Stimulated activated naive B cell treated with anti-CD40 and anti-IgM and Interleukin-4, amounts not matched to agents 10 μg/mL and 1 μg/mL and 100 μg/mL, for 72 hours (primary cell): ENCODE results near the gene SLC7A5.
A peak's percentile ranks its signal among the peaks of the same experiment; 100 is the strongest.
"Not testable (repeated sequence)": the region's sequence is repeated elsewhere in the genome, so short reads cannot be mapped to it uniquely, and the experiment has no call there.

ENCODE experiments used
- ATAC-seq, 2 donors: fragments of 150-1000 bp; cut with Tn5 transposase; replicated peaks; 2 replicates each; pipeline ENCODE4 v1.10.0; 2021; ENCODE audit warnings: moderate library complexity in 1 of 2
- DNase-seq: peaks from one replicate; pipeline ENCODE4 v3.0.0; 2021
- H3K27ac Mint-ChIP-seq: one replicate; pipeline ENCODE4 v1.8.0; 2022; ENCODE audit warnings: mild to moderate bottlenecking, mixed read lengths
- H3K27me3 Mint-ChIP-seq, 2 donors: one replicate each; pipeline ENCODE4 v1.8.0; 2022; ENCODE audit warnings: mixed read lengths in 2 of 2
- H3K36me3 Mint-ChIP-seq, 2 donors: one replicate each; pipeline ENCODE4 v1.8.0; 2022; ENCODE audit warnings: mixed read lengths in 2 of 2, mild to moderate bottlenecking in 1 of 2
- H3K4me1 Mint-ChIP-seq, 2 donors: one replicate each; pipeline ENCODE4 v1.8.0; 2022; ENCODE audit warnings: mixed read lengths in 2 of 2, mild to moderate bottlenecking in 1 of 2
- H3K4me3 Mint-ChIP-seq, 2 donors: one replicate each; pipeline ENCODE4 v1.8.0; 2022; ENCODE audit warnings: mild to moderate bottlenecking in 2 of 2, mixed read lengths in 2 of 2, moderate library complexity in 1 of 2
- H3K9me3 Mint-ChIP-seq, 2 donors: one replicate each; pipeline ENCODE4 v1.8.0; 2022; ENCODE audit warnings: mixed read lengths in 2 of 2, mild to moderate bottlenecking in 1 of 2

Gene SLC7A5

DNA sequence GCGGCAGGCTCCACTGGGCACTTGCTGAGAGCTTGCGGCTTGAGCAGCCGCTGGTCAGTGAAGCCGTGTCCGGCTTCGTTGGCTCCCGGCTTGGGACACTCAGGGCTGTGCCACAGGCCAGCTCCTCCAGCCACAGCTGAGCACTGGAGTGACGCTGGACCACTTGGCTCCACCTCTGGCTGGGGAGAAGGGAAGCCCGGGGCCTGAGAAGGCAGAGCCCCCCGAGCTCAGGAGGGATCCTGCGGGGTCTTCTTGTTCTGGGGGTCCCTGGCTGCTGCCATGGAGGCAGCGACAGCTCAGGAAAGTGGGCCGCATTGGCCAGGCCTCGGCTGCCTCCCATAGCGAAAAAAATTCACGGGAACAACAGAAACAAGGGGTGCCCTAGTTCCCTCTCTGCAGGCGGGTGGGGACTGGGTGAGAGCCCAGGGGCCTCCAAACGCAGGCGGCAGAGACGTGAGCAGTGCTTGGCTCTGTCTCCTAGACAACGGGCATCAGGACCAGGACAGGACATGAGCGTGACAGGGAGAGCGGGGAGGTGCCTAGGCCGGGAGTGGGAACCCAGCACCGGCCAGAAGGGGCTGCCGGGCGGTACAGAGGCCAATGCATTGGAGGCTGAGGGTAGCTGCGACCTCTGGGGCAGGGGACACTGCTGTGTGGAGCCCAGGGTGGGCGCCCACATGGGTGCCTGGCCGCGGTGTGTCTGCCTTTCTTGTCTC is 37.7 kb downstream of the SLC7A5 start:
- Mint-ChIP-seq H3K4me3 (no peak overlapping the region), H3K9me3 (no peaks in the 10 kb centered on the region), H3K36me3 (peaks cover 45 to 52% of the 10 kb centered on the region in 2 donors), H3K4me1 (peaks cover 32 to 60% of the 10 kb centered on the region in 2 donors), H3K27ac (no peak overlapping the region), H3K27me3 (no peaks in the 10 kb centered on the region)
- ATAC-seq (no peak), DNase-seq (no peak)

DNA sequence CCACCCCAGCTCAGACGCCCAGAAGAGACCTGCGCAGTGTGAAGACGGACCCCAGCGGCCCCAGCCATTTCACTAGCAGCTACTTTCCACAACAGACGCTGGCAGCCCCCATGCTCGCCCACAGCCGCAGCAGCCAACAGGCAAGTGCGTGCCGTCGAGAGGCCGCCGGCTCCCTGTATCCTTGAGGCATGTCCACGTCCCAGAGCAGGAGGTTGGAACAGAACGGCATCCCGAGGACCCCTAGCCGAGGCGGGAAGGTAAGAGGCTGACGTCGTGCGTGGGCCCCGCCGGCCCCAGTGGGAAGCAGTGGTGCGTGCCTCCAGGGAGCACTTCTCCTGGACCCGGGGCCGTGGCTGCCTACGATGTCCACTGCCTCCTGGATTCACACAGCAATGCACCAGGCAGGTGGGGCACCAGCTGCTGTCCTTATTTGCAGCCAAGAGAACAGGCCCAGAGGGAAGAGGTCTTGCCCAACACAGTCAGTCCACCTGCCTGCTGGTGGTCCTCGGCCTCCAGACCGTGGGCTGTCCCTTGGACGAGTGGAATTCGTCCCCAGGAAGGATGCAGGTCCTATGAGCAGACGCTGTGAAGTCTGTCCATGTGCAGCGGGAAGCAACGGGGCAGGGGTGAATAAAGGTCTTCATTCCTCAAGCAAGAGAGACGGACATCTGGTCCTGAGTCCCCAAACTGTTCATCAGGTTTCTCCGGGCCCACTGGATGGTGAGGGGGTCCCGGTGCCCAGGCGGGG is 38.5 kb downstream of the SLC7A5 start:
- ATAC-seq: no peak
- no peak for DNase-seq
- Mint-ChIP-seq H3K27ac (peak overlapping the region; percentile 56), H3K4me1 (peaks cover 32 to 60% of the 10 kb centered on the region in 2 donors), H3K36me3 (peaks cover 38 to 45% of the 10 kb centered on the region in 2 donors), H3K4me3 (no peak overlapping the region), H3K27me3 (no peaks in the 10 kb centered on the region), H3K9me3 (no peaks in the 10 kb centered on the region)

DNA sequence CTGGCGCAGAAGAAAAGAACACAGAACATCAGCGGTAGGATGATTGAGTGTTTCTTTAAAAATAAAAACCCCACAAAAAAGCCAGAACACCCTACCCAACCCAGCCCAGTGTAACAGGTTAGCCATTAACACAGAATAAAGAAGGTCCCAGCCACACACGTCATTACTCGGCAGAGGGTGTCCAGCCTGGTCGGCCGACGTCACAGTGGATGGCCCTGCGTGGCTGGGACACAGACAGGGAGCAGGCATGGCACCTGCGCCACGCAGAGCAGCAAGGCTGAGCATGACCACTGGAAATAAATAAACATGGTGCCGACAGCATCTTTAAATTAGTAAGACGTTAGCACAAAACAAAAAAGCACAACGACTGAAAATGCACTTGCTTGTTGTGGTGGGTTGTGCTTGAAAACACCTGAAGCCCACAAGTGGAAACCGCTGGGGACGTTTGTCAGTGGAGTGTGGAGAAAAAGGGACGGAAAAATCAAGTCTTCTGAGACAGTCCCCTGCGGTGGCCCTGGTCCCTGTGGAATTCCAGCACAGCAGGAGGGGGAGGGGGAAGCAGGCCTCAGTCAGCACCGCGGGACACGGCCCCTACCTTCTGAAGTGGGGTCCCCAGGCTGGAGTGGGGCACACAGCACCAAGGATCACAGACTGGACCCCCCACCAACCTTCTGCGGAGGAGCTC is 39.2 kb downstream of the SLC7A5 start:
- ATAC-seq (peak; percentile 54 to 55), DNase-seq (peak; percentile 35)
- Mint-ChIP-seq H3K27ac (peak overlapping the region; percentile 56), H3K4me1 (peaks cover 32 to 60% of the 10 kb centered on the region in 2 donors), H3K36me3 (peaks cover 35 to 45% of the 10 kb centered on the region in 2 donors), H3K27me3 (peaks cover 0 to 4% of the 10 kb centered on the region in 2 donors), H3K4me3 (peak overlapping the region; percentile 30 to 53), H3K9me3 (no peaks in the 10 kb centered on the region)

DNA sequence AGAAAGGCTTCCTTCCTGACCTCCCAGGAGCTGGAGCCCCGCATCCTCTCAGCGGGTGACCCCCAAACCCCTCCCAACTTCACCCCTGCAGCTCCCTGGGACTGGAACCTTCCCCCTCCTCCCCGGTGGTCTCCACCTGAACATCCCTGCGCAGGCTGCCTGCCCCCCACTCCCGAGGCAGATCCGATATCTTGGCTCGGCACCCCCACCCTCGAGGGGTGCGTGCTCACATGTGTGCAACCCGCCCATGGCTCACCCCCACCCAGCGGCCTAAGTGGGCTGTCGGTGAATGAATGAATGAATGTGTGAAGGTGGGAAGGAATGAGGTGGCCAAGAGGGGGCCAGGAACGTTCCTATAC is 39.7 kb downstream of the SLC7A5 start:
- Mint-ChIP-seq H3K36me3 (peaks cover 32 to 44% of the 10 kb centered on the region in 2 donors), H3K9me3 (no peaks in the 10 kb centered on the region), H3K4me3 (peak overlapping the region; percentile 30 to 53), H3K27ac (peak overlapping the region; percentile 42), H3K4me1 (peaks cover 32 to 60% of the 10 kb centered on the region in 2 donors), H3K27me3 (peaks cover 3 to 8% of the 10 kb centered on the region in 2 donors)
- ATAC-seq (no peak), DNase-seq (no peak)

DNA sequence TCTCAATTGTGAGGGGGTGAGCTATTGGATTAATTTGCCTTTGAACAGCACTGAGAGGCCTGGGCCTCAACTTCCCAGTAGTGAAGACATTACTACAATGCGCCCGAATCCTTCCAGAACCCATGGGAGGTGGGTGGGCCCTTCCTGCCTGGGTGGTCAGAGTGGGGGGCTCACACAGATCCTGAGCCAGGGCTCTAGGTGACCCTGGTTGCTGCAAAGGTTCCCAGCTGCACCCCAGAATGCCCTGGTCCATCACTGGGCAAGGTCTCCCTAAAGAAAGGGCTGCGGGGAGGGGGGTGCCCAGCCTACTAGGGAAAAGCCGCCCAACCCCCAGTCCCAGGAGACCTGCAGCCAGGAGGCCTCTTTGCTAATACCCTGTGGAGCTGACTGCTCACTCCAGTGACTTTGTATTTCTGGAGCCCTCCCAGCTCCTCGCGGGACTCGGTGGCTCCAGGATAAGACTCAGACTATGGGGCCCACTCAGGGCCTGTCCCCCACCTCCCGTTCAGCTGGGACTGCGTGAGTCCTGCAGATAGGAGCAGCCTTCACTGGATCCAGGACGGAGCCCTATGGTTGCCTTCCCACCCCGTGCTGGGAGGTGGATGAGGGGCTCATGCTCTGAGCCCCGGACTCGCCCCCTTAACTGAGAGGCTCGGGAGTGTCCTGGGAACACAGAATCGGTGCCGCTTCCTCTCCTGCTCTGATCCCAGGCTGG is 40.2 kb downstream of the SLC7A5 start:
- Mint-ChIP-seq H3K4me1 (peaks cover 30 to 58% of the 10 kb centered on the region in 2 donors), H3K27ac (no peak overlapping the region), H3K4me3 (peak overlapping the region in 1 of 2 donors; percentile 53)

DNA sequence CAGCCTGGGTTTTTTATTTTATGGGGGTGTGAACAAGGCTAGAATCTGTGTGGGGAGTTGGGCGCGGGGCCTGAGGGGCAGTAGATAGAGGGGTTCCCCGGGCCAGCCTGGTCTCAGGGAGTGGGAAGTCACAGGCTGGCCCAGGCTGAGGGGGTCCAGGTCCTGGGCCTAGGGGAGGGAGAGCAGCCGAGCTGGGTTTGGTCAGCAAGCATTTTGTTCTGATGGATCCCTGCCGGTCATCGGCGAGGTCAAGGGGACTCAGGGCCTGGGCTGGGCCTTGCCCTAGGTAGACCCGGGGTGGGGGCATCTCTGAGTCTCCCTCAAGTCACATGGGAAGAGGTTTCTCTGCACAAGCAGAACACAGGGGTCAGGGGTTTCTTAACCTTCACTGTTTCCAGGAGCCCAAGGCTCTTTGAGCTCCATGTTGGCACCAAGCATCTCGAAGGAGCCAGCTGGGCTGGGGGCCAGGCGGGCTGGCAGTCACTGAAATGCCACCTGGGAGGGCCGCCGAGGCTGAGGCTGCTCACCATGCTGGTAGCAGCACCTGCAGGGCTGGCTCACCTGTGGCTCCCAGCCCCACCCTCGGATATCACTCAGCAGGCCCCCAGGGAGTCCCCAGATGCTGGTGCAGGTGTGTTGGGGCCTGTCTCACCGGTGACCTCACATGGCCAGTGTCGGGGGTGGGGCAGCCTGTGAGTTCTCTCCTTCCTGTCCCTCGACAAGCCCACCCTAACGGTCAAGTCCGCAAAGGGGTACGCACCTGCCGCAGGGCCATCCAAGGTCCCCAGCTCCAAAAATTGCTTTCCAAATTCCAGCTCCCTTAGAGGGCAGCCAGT is 41.0 kb downstream of the SLC7A5 start:
- no peaks in the 10 kb centered on the region for H3K9me3 Mint-ChIP-seq
- no peak overlapping the region for H3K4me3 Mint-ChIP-seq
- peaks cover 26 to 34% of the 10 kb centered on the region in 2 donors for H3K36me3 Mint-ChIP-seq
- peaks cover 4 to 10% of the 10 kb centered on the region in 2 donors for H3K27me3 Mint-ChIP-seq
- peak overlapping the region; percentile 31 for H3K27ac Mint-ChIP-seq
- no peak for ATAC-seq
- no peak for DNase-seq
- peaks cover 27 to 54% of the 10 kb centered on the region in 2 donors for H3K4me1 Mint-ChIP-seq

More for the DNA sequence above, 40.2 kb downstream of the SLC7A5 start:
- Mint-ChIP-seq H3K36me3 (peaks cover 28 to 38% of the 10 kb centered on the region in 2 donors), H3K9me3 (no peaks in the 10 kb centered on the region), H3K27me3 (peaks cover 4 to 10% of the 10 kb centered on the region in 2 donors)
- ATAC-seq (no peak), DNase-seq (no peak)

DNA sequence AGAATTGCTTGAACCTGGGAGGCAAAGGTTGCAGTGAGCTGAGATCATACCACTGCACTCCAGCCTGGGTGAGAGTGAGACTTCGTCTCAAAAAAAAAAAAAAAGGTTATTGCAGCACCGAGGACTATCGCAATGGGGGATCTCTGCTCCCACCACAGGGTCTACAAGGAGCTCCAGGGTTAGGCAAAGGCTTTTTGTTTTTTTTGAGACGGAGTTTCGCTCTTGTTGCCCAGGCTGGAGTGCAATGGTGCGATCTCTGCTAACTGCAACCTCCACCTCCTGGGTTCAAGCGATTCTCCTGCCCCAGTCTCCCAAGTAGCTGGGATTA is 41.8 kb downstream of the SLC7A5 start:
- H3K27ac Mint-ChIP-seq, DNase-seq, ATAC-seq, H3K9me3 Mint-ChIP-seq, H3K4me3 Mint-ChIP-seq, H3K27me3 Mint-ChIP-seq: not testable (repeated sequence)
- peaks cover 26 to 29% of the 10 kb centered on the region in 2 donors for H3K36me3 Mint-ChIP-seq
- H3K4me1 Mint-ChIP-seq: peaks cover 21 to 47% of the 10 kb centered on the region in 2 donors

DNA sequence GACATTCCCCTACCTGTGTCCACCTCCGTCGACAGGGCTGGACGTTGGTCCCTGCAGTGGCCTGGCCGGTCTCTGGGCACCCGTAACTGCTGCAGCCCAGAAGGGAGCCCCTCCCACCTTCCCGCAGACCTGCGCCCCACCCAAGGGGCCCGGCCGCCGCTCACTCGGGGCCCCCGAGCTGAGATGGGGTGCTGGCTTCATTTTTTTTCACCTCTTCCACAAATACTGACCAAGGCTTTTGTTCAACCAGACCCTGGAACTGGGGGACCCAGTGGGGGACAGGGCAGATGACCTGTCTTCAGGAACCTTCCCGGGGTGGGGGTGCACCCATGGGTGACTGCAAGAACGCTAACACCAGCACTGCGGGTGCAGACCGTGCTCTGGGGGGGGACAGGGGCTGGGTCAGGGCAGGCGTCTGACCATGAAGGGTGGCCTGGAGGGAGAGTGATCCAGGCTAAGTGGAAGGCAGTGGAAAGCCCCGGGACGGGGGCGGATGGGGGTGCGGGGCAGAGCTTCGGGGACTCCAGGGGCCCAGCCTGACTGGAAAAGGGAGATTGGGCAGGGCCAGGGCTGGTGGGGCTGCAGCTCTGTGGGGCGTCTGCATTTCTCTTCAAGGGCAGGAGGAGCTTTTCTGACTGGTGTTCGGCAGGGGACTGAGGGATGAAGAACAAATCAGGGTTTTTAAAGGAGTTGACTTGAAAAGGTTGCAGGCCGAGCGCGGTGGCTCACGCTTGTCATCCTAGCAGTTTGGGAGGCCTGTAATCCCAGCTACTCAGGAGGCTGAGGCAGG is 42.3 kb downstream of the SLC7A5 start:
- ATAC-seq: no peak
- H3K4me1 Mint-ChIP-seq: peaks cover 21 to 43% of the 10 kb centered on the region in 2 donors
- no peak for DNase-seq
- peaks cover 7 to 10% of the 10 kb centered on the region in 2 donors for H3K27me3 Mint-ChIP-seq
- no peaks in the 10 kb centered on the region for H3K9me3 Mint-ChIP-seq
- H3K27ac Mint-ChIP-seq: peak overlapping the region; percentile 56
- peaks cover 25 to 28% of the 10 kb centered on the region in 2 donors for H3K36me3 Mint-ChIP-seq
- H3K4me3 Mint-ChIP-seq: no peak overlapping the region

DNA sequence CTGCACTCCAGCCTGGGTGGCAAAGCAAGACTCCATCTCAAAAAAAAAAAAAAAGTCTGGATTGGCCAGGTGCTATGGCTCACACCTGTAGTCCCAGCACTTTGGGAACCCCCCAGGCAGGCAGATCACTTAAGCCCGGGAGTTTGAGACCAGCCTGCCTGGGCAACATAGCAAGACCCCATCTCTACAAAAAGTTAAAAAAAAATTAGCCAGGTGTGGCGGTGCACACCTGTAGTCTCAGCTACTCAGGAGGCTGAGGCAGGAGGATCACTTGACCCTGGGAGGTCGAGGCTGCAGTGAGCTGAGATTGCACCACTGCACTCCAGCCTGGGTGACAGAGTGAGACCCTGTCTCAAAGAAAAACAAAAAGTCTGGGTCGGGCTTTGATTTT is 42.9 kb downstream of the SLC7A5 start:
- not testable (repeated sequence) for H3K27me3 Mint-ChIP-seq, DNase-seq, H3K27ac Mint-ChIP-seq, ATAC-seq, H3K9me3 Mint-ChIP-seq, H3K4me3 Mint-ChIP-seq
- Mint-ChIP-seq H3K36me3 (peaks cover 20 to 23% of the 10 kb centered on the region in 2 donors), H3K4me1 (peaks cover 20 to 43% of the 10 kb centered on the region in 2 donors)

DNA sequence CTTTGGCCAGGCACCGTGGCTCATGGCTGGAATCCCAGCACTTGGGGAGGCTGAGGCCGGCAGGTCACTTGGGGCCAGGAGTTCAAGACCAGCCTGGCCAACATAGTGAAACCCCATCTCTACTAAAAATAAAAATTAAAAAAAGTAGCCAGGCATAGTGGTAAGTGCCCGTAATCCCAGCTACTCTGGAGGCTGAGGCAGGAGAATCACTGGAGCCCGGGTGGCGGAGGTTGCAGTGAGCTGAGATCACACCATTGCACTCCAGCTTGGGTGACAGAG is 43.5 kb downstream of the SLC7A5 start:
- H3K9me3 Mint-ChIP-seq, H3K27me3 Mint-ChIP-seq, H3K4me3 Mint-ChIP-seq, H3K27ac Mint-ChIP-seq, ATAC-seq, DNase-seq: not testable (repeated sequence)
- Mint-ChIP-seq H3K36me3 (peaks cover 14 to 17% of the 10 kb centered on the region in 2 donors), H3K4me1 (peaks cover 17 to 43% of the 10 kb centered on the region in 2 donors)

DNA sequence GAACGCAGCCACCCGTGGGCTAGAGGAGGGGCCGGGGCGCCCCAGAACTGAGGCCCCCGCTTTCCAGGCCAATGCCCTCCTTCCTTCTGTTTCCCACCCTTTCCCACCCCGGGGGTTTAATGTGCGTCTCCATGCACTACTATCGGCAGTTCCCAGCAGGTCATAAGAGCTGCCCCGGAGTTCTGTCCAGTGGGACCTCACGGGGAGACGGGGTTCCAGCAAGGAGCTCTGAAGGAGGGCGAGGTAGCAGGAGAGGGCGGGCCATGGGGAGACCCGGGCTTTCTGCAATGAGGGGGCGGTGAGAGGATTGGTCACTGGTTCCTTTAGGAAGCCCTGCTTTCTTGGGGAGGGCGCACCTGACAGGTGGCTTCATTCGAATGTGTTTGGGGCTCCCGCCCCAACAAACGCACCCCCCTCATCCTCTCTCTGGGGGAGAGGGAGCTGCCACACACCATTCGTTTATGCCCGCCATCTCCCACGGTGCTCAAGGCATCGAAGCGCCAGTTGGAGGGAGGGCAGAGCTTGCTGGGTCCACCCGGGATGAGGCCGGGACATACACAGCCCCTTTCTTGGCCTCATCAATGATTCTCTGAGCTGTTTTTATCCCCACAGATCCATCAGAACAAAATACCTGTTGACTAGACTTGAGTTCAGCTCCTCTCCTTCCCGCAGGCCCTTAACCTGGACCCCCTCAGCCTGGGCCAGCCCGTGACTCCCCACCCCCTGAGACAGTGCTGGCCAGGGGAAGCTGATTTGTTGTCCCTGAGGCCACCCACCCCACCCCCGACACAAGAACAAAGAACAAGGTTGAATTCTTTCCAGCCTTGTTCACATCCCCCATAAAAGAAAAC is 44.1 kb downstream of the SLC7A5 start:
- DNase-seq: no peak
- Mint-ChIP-seq H3K9me3 (no peaks in the 10 kb centered on the region), H3K27me3 (peaks cover 7 to 10% of the 10 kb centered on the region in 2 donors), H3K27ac (no peak overlapping the region), H3K36me3 (peaks cover 8 to 11% of the 10 kb centered on the region in 2 donors), H3K4me1 (peaks cover 12 to 41% of the 10 kb centered on the region in 2 donors), H3K4me3 (no peak overlapping the region)
- ATAC-seq: no peak
